HG03457 (cell line): ENCODE measurements around the gene C14orf180.
"Not testable (repeated sequence)": the region's sequence is repeated elsewhere in the genome, so short reads cannot be mapped to it uniquely, and the experiment has no call there.

Source experiments
- ATAC-seq: cut with Tn5 transposase; IDR thresholded peaks from one replicate; pipeline ENCODE4 v1.9.1; 2021; ENCODE audit warnings: moderate number of reproducible peaks; ENCODE audit not compliant: unreplicated experiment

The C14orf180 gene

DNA sequence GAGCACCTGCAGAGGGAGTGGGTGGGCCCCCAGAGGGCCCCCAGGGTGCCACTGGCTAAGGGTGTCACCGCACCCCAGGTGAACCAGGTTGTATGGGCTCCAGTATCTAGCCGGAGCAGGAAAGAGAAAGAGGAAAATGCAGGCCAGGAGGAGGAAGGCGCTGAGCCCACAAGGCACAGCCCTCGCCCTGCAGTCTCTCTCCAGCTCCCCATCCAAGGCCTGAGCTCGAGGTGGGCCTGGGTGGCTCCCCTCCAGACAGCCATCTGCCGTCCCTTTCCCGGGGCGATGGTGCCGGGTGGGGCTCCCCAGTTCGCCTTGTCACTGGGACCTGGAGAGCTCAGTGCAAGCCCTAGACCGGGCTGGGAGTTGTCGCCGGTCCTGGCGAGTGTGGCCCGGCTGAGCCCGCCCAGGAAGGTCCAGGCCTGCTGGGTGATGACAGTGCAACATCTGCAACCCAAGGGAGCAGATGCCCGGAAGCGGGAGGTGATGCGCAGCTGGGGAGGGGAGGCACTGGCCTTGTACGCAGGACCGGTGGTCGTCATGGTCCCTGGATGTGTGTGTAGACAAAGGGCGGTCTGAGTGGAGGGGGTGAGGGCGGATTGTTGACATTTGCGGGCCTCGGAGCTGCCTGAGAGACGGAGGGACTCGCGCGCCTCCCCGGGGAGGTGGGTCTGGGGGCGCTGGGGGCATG, 24.3 kb downstream of the C14orf180 start:
- ATAC-seq: no peak

DNA sequence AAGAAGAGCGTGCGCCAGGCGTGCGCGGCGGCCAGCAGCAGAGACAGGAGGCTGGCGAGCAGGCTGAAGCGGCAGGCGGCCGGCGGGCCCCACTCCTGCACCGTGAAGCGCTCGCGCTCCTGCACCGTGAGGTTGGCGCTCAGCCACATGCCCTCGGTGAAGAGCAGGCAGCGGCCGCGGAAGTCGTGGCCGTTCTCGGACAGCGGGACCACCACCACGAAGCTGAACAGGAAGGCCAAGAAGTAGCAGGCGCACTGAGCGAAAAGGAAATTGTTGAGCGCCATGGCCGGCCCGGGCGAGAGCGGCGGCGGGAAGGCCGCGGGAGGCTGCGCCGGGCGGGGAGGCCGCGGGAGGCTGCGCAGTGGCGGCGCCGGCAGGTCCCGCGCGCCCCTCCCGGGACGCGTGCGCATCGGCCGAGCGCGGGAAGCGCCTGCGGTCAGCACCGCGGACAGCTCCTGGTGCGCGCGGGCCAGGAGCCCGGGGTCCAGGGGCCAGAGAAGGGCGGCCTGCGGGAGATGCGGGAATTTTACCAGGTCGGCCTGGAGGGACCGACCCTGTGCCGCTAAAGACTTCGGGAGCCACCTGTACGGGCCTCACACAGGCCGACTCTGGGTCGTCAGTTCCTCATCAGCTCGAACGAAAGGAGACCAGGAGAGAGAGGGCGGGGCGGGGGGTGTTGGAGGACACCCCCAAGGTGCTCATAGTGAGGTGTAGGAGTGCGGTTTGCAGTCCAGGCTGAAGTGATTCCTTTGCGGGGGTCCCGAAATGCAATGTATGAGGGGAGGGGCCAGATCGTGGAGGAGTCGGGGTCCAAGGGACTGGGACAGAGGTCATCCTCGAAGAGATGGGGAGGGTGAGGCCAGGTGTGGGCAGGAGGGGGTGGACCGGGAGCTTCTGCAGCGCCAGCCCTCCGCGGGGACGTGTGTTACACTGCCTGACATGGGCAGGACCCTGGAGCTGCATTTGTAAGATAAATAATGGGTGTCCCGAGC, 25.2 kb downstream of the C14orf180 start, which contains the start of gene TMEM179:
TMEM179 (minus strand) TSS at position 315 of the 992 bp plus-strand sequence; CDS start at position 284, 31 bp downstream.
- no peak for ATAC-seq

DNA sequence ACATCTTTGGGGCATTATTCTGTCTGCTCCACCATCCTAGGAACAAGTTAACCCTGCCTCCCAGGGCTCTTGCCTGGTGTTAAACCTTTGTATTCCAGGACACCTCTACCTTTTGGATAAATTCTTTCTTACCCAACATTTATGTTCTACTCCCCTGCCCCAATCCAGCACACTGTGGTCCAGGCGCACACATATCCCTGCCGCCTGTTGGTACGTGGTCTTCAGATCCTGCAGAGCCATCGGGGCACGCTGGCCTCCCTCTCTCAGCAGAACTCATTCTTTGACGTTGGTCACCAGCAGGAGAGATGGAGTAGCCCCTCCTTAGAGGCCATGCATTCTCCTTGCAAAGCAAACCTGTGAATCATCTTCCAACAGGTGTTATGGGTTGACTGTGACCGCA, 30.1 kb downstream of the C14orf180 start:
- no peak for ATAC-seq

DNA sequence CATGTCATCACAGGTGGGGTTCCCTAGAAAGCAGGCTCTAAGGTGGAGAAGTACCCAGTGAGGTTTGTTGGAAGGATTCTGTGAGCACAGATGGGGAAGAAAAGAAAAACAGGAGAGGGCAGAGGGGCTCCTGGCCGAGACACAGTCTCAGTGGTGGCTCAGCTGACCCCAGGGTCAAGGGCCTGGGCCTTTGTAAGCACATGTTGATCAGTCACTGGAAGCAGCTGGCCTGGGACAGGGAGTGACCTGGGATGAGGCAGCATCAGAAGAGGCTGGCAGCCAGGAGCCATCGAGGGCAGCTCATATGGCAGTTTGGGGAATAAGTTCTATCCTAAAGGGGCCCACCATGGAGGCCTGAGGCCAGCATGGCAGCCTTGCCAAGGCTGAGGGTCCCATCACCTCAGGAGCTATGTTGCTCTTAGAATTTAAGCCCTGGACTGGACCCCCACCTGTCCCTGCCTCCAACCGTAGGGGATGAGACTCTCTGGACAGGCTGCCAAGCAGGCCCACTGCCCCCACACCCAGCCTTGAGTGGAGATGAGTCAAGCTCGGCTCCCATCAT, 31.3 kb downstream of the C14orf180 start:
- no peak for ATAC-seq

DNA sequence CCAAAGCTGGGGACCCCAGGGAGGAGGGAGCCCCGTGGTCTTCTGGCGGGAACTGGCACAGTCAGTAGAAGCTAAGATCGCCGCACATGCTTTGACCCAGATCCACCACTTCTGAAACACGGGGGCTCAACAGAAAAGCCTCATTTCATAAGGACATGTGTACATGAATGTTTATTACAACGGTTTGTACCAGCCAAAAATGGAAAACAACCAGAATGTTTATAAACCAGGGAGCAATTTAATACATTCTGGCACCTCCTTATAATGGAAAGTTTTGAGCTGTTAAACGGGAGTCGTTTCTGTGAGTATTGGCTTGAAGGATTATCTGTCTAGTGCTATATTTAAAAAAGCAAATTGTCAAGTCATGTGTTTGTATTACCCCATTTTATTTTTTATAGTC, 32.3 kb downstream of the C14orf180 start:
- no peak for ATAC-seq

DNA sequence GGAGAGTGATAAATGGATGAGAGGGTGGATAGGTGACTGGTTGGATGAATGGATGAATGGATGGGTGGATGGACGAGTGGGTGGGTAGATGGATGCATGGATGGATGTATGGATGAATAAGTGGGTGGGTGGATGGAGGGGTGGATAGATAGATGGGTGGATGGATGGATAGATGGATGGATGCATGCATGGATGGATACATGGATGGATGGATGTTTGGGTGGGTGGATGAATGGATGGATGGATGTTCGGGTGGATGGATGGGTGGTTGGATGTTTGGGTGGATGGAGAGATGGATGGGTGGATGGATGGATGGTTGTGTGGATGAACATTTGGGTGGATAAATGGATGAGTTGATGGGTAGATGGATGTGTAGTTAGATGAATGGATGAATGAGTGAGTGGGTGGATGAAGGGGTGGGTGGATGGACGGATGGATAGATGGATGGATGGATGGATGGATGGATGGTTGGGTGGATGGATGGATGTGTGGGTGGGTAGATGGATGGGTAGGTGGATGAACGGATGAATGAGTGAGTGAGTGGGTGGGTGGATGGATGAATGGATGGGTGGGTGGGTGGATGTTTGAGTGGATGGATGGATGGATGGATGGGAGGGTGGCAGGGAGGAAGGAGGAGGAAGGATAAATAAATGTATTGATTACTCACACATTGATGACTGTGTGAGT, 34.7 kb downstream of the C14orf180 start:
- ATAC-seq: no peak

DNA sequence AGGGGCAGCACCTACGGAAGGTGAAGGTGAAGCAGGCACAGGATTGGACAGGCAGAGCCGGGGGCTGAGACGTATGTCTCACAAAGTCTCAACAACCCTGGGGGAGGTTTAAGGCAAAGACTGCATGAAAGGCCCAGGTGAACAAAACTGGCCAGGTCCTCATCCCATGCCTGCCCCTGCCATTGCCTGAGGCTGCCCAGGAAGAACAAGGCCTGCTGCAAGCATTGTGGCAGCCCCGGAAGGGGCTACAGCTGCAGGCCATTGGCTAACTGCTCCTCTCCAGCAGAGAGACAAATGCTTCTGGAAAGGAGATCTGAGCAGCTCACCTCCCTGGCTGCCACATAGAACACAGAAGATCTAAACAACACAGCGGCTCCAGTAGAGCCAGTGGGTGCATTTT, 45.4 kb downstream of the C14orf180 start:
- no peak for ATAC-seq

DNA sequence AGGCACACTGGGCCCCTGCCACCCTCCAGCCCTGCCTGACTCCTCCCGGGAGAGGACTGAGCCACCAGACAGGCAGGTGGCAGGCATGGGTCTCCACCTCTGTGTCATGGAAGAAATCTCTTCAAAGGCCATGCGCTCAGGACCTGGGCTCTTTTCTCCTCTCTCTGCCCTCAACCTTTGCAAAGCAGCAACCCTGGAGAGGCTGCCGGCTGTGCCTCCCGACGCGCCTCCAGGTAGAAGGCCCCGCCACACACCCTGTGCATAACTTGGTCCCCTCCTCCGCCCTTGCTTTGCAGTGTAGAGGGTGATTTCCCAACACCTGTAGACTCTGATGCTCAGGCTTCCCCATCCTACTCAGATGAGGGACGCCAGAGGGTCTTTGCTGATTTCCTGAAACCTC, 53.2 kb downstream of the C14orf180 start:
- no peak for ATAC-seq

DNA sequence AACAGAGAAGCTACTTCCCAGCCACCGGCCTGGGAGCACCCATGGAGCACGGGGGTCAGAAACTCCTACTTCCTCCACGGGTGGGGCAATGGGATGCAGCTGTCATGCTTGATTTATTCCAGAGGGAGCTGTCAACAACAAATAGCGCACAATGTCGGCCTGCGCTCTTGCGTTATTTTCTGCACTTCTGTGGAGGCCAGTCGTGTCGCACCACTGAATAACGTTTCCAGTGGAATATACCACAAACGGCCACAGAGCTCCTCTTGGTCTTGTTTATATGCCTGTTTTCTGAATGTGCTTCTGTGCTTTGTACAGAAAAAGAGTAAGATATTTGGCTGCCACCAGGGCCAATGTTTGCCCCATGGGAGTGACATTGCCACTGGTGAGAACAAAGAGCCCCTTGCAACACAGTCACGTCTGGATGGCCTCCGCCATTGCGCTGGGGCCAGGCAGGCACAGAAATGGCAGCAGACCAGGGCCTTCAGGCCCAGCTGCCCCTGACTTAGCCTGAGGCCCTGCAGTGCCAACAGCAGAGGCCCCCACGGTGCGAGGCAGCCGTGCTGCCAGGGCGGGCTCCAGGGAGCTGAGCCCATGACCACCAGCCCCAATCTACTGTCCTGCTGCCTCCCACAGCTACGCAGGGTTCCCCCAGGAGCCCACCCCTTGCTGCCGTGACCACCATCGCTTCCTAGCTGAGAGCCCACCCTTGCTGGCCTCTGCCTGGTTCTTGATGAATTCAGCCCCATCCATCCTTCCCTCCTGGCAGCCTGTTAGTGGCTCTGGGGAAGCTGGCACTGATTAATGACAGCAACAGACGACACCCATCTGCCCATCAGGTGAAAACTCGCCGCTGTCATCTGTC, 53.9 kb downstream of the C14orf180 start:
- no peak for ATAC-seq

DNA sequence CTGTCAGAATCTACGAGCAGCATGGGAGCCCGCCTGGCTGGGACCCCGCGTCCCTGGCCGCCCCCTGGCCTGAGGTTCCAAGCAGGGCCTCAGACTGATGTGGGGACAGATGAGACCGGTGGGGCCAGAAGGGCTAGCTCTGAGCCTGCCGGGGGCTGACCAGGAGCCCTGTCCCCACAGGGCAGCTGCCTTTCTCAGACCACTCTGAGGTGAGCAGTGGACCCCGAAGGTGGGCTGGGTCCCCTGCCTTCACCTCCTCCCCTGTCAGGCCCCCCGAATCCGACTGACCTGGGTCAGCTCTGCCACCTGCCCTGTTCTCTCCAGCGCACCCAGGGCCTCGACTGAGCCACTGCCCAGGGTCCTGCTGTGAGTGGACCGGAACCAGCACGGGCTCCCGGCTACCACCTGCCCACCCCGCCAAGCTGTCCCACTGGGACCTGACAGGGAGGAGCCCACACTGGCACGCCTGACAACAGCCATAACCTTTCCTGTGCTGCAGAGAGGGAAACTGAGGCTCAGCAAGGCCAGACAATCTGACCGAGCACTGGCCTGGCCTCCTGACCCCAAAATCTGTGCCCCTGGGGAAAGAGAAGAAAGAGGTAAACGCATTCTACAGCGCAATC, 54.7 kb downstream of the C14orf180 start:
- ATAC-seq: no peak

DNA sequence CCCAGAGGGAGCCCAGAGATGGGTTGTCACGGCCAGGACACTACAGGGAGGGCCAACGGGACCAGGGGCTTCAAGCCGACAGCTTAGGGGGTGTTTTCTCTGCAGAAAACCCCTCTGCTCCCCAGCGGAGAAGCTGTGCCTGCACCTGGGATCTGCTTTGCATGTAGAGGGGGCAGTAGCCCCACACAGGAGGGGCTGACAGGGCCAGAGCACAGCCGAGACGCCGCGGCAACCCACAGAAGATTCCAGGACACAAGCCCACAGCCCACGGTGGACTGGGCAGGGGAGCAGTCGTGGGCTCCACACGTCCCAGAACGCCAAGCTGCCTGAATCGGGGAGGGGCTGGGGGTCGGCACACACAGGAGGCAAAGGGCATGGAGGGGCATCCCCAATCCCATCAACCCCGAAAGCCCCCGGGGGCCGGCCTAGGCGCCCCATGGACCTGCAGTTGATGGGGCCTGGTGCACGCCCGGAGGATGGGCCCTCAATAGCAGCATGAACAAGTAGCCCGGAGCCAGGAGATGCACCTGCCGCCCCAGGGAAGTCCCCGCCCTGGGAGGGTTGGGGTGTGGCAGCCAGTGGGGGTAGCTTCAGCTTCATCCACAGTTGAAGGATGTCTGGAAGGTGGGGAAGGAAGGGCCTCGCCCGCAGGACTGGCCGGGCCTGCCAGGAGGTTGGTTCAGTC, 55.5 kb downstream of the C14orf180 start:
- no peak for ATAC-seq

DNA sequence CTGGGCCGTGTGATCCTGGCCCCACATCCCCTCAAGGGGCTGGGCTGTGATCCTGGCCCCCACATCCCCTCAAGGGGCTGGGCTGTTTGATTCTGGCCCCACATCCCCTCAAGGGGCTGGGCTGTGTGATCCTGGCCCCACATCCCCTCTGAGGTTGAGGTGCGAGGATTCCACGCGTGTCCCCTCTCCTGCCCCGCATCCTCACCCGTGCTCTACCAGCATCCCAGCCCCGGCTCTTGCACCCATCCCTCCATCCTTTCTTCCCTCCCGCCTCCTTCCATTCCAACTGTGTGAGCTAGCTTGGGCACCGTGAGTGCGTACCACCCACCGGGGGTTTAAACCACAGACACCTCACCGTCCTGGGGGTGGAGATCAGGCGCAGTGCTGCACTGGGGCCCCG, 56.2 kb downstream of the C14orf180 start:
- ATAC-seq: no peak

DNA sequence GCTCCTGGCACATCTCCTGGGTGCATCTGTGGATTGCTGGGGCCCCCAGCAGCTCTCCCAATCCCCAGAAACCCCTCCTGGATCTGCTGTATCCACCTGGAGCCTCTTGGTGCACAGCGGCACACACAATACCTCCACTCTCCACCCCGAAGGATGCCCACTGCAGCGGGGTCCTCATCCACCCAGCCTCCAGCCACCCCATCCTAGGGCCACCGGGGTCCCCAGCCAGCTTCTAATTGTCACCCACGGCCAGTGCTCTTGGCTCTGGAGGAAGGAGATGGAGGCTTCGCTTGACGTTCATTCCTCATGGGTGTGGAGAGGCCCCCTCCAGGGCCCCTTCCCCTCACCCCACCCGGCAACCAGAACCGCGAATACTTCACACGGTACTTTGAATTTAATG, 56.6 kb downstream of the C14orf180 start:
- ATAC-seq: no peak

DNA sequence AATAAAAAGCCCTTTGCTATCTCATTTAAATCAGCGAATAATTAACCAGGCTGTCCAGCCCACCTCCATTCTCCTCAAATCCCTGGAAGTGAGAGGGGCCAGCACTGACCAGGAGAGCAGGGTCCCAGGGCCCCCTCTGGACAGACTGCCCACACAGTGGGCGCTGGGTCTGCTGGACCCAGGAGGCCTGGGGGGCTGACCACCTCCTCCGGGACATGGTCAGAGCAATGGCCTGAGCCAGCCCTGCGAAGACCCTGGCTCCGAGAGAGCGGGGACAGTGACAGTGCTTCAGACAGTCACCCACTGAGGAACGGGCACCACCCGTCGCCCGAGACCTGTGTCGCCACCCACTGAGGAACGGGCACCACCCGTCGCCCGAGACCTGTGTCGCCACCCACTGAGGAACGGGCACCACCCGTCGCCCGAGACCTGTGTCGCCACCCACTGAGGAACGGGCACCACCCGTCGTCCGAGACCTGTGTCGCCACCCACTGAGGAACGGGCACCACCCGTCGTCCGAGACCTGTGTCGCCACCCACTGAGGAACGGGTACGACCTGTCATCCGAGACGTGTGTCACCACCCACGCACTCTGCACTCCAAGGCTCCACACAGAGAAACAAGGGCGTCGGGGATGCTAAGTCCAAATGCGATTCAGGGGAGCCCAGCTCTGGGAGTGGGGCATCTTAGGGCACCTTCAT, 57.4 kb downstream of the C14orf180 start:
- ATAC-seq: not testable (repeated sequence)

DNA sequence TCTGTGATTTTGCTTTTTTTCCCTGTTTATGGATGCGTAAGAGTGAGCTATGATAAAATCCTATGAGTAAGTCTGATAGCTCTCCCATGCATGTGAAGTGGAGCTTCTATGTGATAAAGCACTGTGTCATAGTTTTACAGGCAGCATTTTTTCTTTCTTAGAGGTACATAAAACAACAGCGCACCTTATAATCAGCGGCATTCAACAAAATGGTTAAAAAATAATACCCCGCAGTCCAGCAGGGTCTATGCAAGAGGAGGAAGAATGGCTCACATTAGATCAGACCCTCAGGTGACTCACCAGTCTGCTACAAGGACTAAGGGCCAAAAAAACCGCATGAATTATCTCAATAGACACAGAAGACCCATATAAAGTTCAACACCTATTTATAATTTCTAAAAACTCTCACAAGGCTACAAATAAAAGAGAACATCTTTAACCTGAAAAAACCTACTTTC, 58.0 kb downstream of the C14orf180 start:
- ATAC-seq: no peak

DNA sequence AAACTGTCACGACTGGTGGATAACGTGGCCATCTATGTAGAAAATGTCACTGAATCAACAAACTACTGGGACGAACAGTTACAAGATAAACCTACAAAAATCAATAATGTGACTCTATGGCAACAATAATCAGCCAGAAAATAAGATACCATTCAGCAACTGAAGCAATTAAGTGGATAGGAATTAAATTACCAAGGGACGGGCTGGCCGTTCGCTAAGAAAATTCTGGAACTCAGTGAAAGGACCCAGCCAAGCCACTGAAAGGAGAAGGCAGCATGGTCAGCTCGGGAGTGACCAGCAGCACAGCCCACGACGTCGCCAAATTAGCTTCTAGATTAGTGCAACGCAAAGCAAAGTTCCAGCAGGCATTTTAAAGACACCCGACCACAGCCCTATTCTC, 58.6 kb downstream of the C14orf180 start:
- ATAC-seq: no peak

DNA sequence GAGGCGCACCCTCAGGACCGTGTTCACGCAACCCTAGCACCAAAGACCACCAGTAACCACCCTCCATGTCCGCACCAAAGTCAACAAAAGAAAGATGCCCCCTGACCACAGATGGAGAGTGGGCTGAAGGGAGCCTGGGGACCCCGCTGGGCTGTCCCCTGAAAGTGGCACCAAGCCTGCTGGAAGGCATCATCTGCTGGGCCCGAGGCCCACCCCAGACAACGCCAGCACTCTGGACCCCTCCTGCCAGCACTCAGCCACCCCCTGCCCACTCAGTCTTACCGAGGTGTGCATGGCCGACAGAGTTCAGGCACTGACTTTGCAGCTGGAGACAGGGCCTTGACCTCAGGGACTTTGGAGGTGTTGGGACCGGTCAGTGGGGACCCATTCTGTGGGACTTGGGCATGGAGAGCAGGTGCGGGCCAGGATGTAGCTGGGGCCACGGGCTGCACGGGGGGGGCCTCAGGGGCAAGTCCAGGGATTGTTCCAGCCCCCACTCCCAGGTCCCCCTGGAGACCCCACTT, 59.4 kb downstream of the C14orf180 start:
- no peak for ATAC-seq

DNA sequence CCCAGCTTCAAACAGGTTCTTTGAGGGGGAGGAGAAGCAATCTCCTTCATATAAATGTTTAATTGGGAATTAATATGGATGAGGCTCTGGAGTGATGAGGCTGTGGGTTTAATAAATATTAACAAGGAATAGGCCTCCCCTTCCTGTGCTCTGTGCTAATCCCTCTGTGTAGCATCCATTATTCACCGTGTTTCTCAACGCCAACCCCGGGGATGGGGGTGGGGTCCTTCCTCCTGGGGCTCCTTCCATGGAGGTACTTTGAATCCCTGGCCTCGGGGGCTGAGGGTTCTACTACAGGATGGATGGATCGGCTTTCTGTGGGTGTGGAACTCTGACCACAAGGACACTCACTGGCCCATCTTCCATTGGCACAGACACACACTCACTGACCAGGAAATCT, 59.9 kb downstream of the C14orf180 start:
- ATAC-seq: no peak
